ENCODE measurements around the gene FAM24A. TPM values are rescaled to one million over a fixed set of nuclear protein-coding genes. Genes with fewer than 3 reads are reported as not detected.

Gene FAM24A
- total RNA-seq, 1 donor from 2014 or later = not detected

DNA sequence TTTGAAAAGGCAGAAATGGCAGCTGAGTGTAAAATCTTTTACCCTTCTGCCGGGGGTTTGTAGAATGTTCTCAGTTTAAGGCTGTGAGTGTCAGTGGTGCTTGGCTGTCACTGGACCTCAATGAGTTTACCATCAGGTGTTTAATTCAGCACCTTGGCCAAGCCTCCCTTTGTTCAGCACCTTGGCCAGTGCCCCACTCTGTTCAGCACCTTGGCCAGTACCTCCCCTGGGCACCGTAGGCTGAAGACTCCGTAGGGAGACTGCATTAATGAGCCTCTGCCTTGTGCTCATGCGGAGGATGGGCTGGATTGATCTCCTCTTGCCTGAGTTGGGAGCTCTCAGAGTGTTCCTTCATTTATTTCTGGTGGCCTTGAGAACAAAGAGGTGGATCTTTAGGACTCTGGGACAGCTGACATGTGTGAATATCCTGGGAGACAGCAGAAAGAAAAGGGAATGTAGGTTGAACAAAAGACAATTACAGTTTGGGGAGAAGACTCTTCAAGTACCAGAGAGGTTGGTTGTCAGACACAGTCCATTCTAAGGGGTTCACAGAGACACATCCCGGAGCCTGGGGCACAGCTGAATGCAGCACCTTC is 1.6 kb downstream of the FAM24A start:
- Mint-ChIP-seq H3K36me3 (ENCODE audit: unreplicated experiment) (peaks cover 7% of the 10 kb centered on the region), H3K27ac (ENCODE audit: unreplicated experiment) (no peak overlapping the region), H3K9me3 (ENCODE audit: unreplicated experiment) (peaks cover 3% of the 10 kb centered on the region), H3K27me3 (ENCODE audit: unreplicated experiment) (peaks cover 3% of the 10 kb centered on the region), H3K4me3 (ENCODE audit: unreplicated experiment) (no peak overlapping the region), H3K4me1 (ENCODE audit: low read depth, unreplicated experiment) (peaks cover 7% of the 10 kb centered on the region)
- no peak for DNase-seq
- TF ChIP-seq, protein P1, sequence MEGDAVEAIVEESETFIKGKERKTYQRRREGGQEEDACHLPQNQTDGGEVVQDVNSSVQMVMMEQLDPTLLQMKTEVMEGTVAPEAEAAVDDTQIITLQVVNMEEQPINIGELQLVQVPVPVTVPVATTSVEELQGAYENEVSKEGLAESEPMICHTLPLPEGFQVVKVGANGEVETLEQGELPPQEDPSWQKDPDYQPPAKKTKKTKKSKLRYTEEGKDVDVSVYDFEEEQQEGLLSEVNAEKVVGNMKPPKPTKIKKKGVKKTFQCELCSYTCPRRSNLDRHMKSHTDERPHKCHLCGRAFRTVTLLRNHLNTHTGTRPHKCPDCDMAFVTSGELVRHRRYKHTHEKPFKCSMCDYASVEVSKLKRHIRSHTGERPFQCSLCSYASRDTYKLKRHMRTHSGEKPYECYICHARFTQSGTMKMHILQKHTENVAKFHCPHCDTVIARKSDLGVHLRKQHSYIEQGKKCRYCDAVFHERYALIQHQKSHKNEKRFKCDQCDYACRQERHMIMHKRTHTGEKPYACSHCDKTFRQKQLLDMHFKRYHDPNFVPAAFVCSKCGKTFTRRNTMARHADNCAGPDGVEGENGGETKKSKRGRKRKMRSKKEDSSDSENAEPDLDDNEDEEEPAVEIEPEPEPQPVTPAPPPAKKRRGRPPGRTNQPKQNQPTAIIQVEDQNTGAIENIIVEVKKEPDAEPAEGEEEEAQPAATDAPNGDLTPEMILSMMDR (IDR thresholded peaks at IDR 0.05; ENCODE audit: partially characterized antibody, unreplicated experiment) = no peak

- Mint-ChIP-seq H3K36me3 (ENCODE audit: unreplicated experiment) (peaks cover 7% of the 10 kb centered on the region), H3K27me3 (ENCODE audit: unreplicated experiment) (peaks cover 3% of the 10 kb centered on the region), H3K27ac (ENCODE audit: unreplicated experiment) (no peak overlapping the region), H3K4me1 (ENCODE audit: low read depth, unreplicated experiment) (peaks cover 7% of the 10 kb centered on the region), H3K4me3 (ENCODE audit: unreplicated experiment) (no peak overlapping the region), H3K9me3 (ENCODE audit: unreplicated experiment) (peaks cover 2% of the 10 kb centered on the region)
- no peak for DNase-seq
- TF ChIP-seq, protein P1 (IDR thresholded peaks at IDR 0.05; ENCODE audit: partially characterized antibody, unreplicated experiment) = no peak
These were observed 5.3 kb downstream of the FAM24A start for GRCh38 chr10:122915700-122916099.

- no peak for DNase-seq
These were observed 19.7 kb downstream of the FAM24A start for GRCh38 chr10:122930140-122930539.

DNA sequence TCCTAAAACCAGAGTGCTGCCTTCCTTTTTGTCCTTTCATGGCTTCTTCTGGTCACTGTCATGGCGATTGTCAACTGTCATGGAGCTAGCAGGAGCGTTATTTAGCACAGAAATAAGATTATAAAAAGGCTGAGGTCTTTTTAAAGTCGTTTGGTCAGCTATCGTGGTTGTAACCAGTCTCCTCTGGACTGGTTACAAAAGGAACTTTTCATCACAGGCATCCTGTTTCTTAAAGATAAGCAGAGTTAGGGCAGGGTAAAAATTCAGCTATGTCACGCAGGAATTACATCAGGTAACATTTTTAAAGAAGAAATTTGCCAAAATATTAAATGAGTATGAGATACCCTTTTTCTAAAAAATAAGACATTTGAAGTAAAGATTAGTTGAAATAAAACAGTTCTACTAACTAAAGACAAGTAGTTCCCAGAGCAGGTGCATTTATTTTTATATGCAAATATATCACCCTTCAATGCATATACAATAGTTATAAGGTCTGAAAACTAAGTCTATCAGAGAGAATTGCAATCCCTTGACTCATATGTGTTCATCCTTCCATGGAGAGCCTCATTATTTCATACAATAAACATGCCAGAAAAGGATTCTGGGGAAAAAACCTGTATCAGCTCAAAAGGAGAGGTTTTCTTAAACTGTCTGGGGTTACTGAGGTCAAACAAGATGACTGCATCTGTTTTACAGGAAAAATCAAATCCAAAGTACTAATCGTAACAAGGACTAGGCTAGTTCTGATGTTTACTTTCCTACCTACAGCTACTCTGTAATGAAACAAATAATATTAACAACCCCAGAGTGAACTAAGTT is 20.9 kb downstream of the FAM24A start:
- no peak for DNase-seq
- H3K27me3 Mint-ChIP-seq (ENCODE audit: unreplicated experiment) = no peaks in the 10 kb centered on the region

More at GRCh38 chr10:122930140-122930539, 19.7 kb downstream of the FAM24A start:
- TF ChIP-seq, protein P1 (IDR thresholded peaks at IDR 0.05; ENCODE audit: partially characterized antibody, unreplicated experiment) = no peak
- Mint-ChIP-seq H3K36me3 (ENCODE audit: unreplicated experiment) (no peaks in the 10 kb centered on the region), H3K27ac (ENCODE audit: unreplicated experiment) (no peak overlapping the region), H3K27me3 (ENCODE audit: unreplicated experiment) (no peaks in the 10 kb centered on the region), H3K4me1 (ENCODE audit: low read depth, unreplicated experiment) (no peaks in the 10 kb centered on the region), H3K4me3 (ENCODE audit: unreplicated experiment) (no peak overlapping the region), H3K9me3 (ENCODE audit: unreplicated experiment) (no peaks in the 10 kb centered on the region)

More for the DNA sequence above, 20.9 kb downstream of the FAM24A start:
- Mint-ChIP-seq H3K9me3 (ENCODE audit: unreplicated experiment) (no peaks in the 10 kb centered on the region), H3K4me1 (ENCODE audit: low read depth, unreplicated experiment) (no peaks in the 10 kb centered on the region), H3K4me3 (ENCODE audit: unreplicated experiment) (no peak overlapping the region), H3K27ac (ENCODE audit: unreplicated experiment) (no peak overlapping the region), H3K36me3 (ENCODE audit: unreplicated experiment) (no peaks in the 10 kb centered on the region)
- TF ChIP-seq, protein P1 (IDR thresholded peaks at IDR 0.05; ENCODE audit: partially characterized antibody, unreplicated experiment) = no peak
